GM21367 (cell line): ENCODE measurements around the gene CAPG.

Experiments used
- ATAC-seq: cut with Tn5 transposase; IDR thresholded peaks from one replicate; pipeline ENCODE4 v1.9.1; 2021; ENCODE audit not compliant: unreplicated experiment

The CAPG gene

GRCh38 chr2:85439025-85439472, 28.9 kb upstream of the CAPG start:
- ATAC-seq = no peak

- no peak for ATAC-seq
Measured at GRCh38 chr2:85438201-85439024, 28.2 kb upstream of the CAPG start.

GRCh38 chr2:85437488-85438200, 27.5 kb upstream of the CAPG start:
- ATAC-seq = peak; percentile 79

DNA sequence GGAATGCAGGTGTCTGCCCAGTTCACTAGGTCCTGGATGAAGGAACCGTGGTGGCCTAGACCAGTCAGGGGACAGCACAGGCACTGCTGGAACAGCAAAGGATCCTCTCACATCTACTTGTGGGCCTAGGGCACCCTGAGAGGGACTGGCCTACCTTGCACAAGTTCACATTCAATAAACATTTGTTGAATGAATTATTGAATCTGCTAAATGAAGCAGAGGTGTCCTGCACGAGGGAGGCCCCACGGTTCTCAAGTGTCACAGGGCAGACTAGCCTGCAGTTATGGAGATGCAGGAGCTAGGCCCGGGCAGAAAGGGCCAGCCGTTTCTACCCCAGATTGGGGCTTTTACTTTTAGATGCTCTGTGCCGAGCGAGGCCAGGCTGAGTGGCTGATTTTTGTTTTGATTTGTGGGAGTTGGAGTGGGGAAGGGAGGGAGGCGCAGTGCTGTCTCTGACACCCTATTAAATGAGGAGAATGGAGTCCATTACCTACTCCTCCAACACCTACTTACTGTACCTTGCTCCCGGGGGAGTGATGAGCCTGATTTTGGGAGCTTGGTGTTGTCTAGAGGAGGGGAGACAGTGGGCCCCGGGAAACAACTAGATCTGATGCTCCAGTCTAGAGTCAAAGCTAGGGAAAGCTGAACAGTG, 26.8 kb upstream of the CAPG start:
- ATAC-seq = no peak

GRCh38 chr2:85435981-85436835, 26.0 kb upstream of the CAPG start:
- ATAC-seq = no peak

DNA sequence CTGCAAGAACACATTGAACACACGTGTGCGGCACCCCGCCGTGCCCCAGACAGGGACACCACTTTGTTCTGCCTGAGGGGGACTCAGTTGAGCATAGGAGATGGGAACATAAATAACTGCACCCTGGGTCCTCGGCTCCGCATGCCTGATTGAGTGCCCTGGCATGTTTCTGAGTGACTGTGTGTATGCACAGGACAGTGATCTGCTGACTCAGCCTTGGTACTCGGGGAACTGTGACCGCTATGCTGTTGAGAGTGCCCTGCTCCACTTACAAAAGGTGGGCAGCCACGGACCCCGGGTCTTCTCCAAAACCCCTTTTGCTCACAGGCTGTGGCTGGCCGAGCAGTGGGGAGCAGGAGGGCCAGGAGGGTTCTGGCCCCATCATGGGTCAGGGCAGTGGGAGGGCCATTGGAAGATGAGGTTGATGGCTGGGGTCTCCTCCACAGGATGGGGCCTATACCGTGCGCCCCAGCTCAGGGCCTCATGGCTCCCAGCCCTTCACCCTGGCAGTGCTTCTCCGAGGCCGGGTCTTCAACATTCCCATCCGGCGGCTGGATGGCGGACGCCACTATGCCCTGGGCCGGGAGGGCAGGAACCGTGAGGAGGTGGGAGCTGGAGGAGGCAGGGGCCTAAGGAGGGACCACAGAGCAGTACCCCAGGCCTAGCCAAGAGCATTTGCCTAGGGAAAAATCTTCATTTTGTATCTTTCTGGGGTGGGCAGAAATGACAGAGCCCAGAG, 25.2 kb upstream of the CAPG start:
- ATAC-seq = no peak

DNA sequence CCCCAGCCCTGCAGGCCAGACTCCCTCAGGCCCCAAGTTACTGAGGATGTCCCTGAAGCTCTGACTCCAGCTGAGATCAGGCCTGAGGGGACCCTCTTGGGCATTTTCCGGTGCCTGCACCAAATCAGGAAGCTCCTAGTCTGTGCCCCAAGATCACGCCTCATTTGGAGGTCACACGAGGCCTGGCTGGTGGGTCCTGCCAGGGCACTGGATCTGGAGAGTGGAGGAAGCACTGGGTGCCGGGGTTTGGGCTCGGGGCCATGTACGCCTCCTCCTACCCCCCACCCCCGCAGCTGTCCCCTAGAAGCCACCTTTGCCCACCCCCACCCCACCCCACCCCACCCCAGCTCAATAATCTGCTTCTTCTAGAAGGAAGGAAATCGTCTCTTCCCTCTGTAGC, 24.5 kb upstream of the CAPG start:
- ATAC-seq = no peak

DNA sequence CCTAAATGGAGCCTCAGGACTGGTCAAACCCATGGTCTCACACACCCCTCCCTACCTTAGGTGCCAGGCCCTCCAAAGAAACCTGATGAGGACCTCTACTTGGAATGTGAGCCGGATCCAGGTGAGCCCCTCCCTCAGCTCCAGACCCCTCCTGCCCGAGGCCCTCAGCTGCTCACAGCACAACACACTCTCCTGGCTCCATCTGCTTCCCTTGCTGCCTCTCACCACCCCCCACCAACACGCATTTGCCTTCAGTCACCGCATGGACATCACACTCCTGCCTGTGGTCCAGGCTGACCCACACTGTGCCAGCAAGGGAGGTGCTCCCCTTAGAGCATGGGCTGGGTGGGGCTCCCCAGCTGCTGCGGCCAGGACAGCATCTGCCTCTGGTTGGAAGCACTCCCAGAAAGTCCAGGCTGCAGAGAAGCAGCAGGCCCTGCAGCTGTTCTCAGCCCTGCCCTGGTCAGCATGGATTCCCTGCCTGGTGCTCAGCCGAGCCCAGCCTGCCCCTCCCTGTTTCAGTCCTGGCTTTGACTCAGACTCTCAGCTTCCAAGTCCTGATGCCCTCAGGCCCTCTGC, 23.4 kb upstream of the CAPG start:
- ATAC-seq = no peak

DNA sequence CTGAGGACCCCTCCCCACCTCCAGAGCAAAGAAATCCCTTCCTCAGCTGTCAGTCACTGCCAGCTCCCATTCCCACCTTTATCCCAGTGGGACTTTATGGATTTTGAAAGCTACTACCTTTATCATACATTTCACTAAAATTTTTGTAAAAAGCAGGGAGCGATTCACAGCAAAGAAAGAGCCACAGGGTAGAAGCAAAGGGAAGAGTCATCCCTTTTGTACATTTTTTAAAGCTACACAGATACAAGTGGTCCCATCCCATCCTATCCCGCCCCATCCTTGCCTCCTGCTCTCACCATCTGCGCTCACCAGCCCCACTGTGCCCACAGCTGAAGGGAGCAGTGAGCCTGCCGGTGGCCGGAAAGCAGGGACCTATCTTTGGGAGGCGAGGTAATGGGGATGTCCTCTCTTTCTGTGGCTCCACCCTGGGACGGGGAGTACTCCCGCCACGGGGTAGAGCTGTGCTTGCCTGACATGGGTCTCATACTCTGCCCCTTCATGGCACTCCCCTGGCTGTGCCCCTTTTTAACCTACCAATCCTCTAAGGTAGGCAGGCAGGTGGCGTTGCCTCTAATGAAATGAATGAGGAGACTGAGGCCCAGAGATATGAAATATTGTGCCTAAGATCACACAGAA, 21.5 kb upstream of the CAPG start:
- ATAC-seq = no peak

DNA sequence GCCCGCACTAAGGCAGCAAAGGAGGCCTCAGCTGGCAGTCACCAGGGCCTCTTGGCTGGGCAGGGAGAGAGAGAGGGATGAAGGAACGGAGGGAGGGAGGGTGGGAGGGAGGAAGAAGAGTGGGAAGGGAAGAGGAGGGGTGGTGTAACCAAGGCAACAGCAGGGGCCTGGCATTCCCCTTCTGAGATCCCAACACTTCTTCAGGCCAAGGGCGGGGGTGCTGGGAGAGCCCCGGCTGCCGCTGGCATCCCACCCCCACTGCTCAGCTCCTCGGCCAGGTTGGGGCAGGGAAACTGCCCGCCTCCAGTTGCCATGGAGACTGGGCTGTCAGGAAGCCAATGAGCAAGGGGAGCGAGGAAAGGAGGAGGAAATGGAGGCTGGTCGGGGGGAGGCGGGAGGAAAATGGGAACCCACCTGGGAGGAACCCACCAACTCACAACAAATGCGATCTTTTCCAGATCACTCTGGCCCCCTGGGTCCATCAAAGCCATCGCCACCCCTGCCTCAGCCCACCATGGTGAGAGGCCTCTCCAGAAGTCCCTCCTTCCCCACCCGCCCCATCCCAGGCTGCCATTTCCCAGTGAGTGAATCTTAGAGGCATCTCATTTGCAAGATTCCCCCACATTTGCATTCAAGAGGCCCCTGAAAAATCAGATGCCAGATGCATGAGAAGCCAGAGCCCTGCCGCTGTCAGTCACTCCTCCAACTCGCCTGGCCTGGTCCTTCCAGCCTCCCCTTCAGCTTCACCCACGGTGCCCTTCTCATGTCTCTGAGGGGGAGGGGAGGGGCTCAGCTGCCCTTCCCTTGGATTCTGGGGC, 20.8 kb upstream of the CAPG start:
- no peak for ATAC-seq

GRCh38 chr2:85429924-85430289, 19.7 kb upstream of the CAPG start:
- no peak for ATAC-seq

DNA sequence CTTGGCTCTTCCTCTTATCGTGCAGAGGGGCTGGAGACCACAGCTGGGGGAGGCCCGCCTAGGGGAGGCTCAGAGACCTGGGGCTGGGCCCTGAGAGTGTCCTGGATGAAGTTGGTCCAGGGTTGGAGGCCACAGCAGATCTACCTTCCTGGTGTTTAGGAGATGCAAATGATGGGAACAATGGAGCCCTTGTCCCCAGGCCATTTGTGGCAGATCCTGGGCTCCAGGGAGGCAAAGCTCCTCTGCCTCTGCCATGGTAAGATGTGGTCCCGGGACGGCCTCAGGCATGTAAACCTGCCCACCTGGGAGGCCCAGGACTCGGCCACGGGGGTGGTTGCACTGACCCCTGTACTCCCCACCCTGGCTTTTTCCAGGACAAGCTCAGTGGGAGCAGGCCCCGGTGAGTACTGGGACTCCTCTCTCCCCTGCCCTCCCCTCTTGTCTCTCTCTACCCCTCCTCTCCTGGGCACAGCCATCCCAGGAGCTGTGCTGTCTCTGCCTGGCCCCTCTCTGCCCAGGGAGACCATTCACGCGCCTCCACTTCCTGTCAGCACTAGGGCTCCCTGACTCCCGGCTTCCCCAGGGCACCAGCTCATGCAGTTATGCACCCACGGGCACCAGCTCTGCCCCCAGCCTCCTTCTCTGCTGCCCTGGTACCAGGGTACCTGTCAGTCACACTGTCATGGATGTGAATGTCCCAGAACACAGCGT, 19.2 kb upstream of the CAPG start:
- no peak for ATAC-seq

DNA sequence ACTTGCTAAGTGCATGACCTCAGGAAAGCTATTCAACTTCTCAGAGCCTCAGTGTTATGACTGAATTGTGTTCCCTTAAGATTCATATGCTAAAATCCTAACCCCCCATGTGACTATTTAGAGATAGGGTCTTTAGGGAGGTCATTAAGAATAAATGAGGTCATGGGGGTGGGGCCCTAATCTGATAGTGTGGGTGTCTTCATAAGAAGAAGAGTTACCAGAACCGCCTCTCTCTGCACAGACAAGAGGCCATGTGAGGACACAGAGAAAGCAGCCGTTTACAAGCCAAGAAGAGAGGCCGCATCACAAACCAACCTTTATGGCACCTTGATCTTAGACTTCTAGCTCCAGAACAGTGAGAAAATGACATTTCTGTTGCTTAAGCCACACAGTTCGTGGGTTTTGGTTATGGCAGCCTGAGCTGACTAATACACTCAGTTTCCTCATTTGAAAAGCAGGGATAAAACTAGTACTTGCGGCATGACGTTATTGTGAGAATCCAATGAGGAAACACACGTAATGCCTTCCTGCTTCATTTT, 18.2 kb upstream of the CAPG start:
- ATAC-seq = no peak

DNA sequence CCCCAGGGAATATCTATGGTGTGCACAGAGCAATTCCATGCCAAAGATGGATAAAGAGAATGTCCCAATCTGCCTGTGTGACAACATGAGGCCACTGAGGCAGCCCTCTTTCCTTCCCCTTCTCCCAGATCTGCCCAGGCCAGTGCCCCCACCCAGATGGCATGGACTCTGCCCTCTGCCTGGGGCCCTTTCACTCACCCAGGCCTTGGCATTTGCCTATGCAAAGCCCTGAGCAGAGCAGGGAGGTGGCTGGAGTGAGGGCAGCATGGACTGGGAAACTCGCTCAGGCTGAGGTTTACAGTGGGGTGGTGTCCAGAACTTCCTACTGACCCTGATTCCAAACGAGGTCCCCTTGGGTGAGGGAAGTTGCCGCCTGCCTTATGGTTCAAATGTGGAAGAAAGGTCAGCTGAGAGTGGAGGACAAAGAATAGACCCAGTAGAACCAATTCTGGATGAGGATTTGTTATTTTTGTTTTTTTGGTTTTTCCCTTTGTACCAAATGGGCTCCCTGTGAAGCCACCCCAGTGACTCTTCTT, 17.2 kb upstream of the CAPG start:
- ATAC-seq = no peak

- ATAC-seq = no peak
Measured at GRCh38 chr2:85425588-85425987, 15.4 kb upstream of the CAPG start.

DNA sequence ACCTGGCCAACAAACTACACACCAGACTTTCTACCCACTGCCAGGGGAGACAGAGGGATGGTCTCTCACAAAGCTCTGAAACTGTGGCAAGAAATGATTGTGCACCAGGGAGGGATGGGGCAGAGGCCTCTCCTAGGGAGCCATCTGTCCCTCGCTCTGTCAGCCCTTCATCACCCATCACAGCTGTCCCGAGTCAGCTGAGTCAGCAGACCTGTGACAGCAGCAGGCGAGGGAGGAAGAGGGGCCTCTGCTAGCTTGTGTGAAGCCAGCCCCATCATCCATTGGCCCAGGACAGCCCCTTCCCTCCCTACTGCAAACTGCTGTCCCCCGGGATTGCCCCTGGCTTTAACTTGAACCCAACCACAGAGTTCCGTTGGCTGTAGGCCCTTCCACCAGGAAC, 13.4 kb upstream of the CAPG start:
- no peak for ATAC-seq

- no peak for ATAC-seq
Measured at GRCh38 chr2:85422072-85422457, 11.9 kb upstream of the CAPG start.
